NCI-H446 treated with DMSO at 0.1 percent for 48 hours (cell line): ENCODE results near the gene TGFBR2.
A peak's percentile ranks its signal among the peaks of the same experiment; 100 is the strongest.

Experiments
- DNase-seq: peaks from one replicate; lab custom pipeline; 2025; lab: John Stamatoyannopoulos, UW

Gene TGFBR2

DNA sequence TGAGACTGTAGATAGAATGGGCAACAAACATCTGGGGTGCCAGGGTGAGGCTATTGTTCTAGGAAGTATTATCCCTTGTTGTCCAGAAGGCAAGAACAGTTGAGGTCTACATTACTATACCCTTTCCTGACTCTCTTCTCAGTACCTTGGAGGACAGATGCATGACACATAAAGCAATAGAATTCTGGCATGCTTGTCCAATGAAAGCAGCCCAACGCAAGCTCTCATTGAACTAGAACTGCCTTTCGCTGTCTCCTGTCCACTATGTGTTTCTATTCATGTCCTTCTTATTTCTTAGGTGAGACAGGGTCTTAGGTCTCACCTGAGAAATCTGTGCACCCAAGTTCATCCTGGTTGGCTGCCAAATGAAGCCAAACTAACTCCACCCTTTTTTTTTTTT is 68.6 kb downstream of the TGFBR2 start:
- no peak for DNase-seq

GRCh38 chr3:30675774-30676173 is 69.4 kb downstream of the TGFBR2 start:
- no peak for DNase-seq

DNA sequence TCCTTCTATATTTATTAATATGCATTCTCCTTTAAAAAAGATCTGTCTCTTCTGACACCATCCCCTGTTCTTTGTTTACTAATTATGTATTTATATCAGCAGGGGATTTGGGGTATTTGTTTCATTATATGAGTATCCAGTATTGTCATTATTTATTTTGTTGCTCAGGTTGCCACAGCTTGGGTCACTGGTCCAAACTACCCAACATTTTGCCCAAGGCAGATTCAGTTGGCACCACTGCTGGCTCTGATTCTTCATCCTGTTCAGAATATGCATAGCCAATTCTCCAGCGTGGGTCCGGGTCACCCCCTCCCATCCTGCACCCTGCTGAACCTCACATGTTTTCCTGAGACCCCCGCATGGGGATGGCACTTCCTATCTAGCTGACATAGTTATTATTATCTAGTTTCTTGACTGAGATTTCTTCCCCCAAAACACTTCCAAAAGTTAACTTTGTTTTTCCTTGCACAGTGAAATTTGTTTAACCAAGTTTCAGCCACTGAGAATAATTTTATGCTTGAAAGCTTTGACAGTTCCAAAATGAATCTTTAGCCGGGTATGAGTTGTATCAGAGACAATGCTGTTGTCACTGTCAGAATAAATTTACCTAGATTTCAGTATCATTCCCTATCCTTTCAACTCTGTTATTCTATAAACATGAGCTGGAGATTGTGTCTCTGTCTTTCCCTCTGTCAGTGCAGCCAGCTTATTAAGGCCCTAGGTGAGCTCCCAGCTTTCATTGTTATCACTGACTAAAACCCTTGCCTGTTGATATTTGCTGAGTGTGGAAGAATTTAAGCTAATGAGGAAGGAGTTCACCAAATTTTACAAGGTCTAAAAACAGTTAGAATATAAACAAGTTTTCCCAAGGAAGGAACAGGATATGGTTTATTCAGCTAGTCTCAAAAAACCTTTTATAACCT is 70.3 kb downstream of the TGFBR2 start:
- no peak for DNase-seq

DNA sequence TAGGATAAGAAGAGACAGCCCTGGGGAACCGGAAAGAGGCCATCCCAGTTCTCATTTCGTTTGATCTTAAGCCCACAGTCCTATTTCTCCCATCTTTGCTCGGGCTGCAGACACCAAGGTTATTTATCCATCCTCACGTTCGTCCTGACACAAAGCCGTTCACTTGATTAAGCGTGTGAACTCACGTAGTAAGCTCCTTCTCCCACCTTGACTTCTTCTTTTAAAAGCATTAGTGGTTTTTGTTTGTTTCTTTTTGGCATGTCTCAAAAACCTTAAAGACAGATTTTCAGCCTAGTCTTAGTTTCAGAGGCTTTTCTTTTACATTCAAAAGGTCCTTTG is 70.9 kb downstream of the TGFBR2 start:
- DNase-seq: no peak

DNA sequence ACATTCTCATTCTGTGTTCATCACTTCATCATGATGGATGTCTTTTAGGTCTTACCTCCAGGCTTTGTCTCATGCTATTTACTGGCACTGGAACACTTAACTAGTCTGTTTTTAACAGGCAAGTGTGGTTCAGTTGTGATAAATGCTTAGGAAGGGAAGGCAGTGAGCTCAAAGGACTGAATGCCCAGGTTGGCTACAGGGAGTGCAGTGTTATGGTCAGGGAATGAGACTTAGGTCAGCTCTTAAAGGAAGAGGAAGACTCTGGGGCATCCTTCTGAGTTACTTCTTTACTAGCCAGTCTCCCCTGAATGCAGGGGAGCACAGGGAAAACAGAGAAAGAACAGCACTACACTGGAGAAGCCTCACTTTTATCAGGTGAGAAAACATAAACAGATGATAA is 72.6 kb downstream of the TGFBR2 start:
- DNase-seq: no peak

DNA sequence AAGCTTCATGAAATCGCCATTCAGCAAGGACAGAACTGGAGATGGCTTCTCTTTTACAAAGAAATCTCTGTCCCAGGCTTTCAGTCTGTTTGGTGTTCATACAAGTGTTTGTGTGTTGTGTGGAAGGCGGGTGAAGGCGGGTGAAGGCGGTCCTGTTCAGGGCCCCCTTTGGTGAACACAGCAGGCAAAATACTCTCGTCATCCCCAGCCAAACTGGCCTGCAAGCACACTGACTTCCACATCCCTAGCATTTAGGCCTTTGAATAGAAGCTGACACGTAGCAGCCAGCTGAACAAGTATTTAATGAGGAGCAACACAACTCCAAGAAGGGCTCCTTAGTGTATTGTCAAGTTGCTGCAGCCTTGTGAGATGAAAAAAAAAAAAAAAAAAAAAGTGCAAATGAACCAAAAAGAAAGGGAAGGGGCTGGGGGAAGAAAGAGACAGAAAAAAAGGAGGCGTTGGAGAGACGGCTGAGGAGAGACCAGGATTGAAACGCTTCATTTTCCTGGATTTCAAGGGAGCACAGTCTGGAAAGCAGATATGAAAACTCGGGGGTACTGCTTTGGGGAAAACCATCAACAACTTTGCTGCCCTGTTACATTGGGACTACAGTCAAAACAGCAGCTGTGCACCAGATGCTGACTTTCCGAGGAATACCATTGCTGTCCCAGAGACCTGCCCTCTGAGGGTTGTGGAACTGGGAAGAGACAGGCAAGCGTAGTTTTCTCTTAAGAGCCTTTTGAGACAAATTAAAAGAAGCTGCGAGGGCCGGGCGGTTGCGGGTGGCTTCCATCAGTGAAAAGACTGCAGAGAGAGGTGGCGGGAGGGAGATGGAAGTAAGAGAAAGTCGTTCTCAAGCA is 74.6 kb downstream of the TGFBR2 start:
- DNase-seq: no peak

- no peak for DNase-seq
Observed at GRCh38 chr3:30681649-30682211, 75.3 kb downstream of the TGFBR2 start.

GRCh38 chr3:30682434-30683155 is 76.2 kb downstream of the TGFBR2 start:
- DNase-seq: no peak

DNA sequence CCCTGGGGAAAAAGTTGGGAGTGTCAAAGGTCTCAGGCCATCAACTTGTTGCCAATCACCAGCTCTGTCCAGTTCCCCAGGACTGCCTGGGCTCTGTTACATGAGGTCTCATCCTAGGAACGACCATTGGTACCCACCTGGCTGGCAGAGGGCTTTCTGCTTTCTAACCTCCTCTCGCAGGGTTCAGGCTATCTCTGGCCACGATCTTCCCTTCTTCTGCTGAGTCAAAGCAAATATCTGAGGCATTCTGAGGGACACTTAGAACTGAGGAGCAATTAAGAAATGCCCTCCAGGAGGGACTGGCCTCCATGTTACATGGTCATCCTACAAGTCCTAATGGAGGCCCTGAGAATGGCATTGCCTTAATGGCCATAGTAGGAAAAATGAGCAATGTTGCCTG is 77.4 kb downstream of the TGFBR2 start:
- no peak for DNase-seq

- DNase-seq: no peak
Observed at GRCh38 chr3:30684356-30684755, 78.0 kb downstream of the TGFBR2 start.

DNA sequence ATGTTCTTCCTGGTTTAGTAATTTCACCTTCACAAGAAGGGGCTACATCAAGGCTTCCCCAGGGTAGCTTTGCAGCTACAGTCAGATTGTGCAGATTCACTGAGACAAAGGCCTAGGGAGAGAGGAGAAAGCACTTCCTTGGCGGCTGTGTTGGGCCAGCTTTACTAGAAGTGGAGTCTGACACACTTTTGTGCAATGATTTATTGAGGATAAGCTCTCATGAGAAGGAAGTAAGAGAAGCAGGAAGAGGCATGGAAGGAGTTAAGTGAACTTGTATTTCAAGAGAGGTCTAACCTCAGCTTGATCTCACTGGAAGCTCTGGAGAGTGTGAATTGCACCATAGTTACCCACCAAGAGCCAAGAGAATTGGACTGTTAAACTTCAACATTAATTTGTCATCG is 78.9 kb downstream of the TGFBR2 start:
- no peak for DNase-seq

DNA sequence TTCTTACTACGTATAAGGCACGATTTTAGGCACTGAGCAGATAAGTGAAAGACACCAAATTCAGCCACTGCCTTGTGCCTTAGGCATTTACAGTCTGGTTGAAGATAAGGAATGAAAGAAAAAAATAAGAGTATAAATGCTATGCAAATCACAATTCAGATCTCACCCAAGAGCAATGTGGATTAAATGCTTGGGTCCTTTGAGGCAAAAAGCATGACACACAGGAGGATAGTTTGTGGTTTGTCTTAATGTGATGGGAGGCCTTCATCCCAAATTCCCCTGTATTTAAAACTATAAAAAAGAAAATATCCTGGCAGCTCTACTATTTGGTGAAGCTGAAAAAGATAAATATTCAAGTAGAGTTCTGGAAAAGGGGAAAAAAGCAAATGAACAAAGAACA is 79.8 kb downstream of the TGFBR2 start:
- no peak for DNase-seq

DNA sequence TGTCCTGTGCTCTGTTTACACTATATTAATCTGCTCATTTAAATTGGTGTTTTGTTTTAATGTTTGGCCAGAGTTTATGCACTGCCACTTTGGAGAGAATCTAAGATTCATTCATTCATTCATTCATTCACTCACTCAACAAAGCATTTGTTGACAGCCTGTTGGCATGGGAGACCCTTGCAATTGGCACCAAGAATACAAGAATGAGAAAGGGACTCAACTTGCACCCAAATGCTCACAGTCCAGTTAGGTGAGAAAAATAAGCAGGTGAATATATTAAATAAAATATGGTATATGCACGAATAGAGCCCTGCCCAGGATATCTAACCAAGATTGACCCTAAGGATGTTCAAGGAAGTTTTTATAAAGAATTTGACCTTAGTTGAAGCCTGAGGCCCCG is 80.4 kb downstream of the TGFBR2 start:
- no peak for DNase-seq

DNA sequence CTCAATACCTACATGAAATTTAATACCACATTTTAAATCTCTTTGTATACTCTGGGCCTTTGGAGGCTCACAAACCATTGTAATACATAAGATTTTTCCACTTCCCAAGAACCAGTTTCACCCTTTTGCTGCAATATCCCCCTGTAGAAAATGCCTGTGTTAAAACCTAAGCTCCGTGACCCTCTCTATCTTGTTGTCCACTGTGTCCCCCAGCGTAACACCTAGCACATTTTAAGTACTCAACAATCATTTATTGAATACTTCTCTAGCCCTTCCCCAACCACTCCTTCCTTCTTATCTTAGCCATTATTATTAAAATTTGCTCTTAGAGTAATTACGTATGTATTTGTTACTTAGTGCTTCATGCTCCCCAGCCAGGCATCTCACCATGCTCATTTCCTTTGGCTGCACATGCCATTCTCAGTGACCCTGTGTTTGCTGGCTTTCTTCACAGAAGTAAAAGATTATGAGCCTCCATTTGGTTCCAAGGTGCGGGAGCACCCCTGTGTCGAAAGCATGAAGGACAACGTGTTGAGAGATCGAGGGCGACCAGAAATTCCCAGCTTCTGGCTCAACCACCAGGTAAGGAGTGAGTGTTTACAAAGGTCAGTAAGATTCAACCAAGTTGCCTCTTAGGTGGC is 81.6 kb downstream of the TGFBR2 start:
- DNase-seq: no peak

GRCh38 chr3:30688776-30689641 is 82.6 kb downstream of the TGFBR2 start:
- DNase-seq: peak; percentile 0

DNA sequence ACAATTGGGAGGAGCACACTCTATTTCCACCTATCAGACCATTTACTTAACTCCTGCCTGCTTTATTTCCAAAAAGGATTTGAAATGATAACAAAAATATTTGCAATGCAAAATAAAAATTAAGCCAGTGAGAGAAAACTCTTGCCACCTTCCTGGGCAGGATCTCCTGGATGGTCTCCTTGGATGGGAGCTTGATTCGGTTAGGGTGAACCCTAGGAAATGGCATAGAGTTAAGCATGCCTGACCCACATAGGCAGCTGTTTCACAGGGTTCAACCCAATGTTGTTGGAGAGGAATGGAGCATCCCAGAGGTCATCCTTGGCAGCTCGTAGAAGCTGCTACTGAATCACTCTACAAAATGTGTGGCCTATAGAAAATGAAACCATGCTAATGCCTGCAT is 83.8 kb downstream of the TGFBR2 start:
- no peak for DNase-seq

DNA sequence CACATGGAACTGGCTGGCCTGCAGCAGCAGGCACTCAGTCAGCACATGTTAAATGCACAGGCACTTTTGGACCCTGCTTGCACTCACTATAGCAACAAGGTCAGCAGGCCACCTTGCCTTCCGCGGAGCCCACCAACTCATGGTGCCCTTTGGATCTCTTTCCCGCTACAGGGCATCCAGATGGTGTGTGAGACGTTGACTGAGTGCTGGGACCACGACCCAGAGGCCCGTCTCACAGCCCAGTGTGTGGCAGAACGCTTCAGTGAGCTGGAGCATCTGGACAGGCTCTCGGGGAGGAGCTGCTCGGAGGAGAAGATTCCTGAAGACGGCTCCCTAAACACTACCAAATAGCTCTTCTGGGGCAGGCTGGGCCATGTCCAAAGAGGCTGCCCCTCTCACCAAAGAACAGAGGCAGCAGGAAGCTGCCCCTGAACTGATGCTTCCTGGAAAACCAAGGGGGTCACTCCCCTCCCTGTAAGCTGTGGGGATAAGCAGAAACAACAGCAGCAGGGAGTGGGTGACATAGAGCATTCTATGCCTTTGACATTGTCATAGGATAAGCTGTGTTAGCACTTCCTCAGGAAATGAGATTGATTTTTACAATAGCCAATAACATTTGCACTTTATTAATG is 85.0 kb downstream of the TGFBR2 start:
- no peak for DNase-seq

GRCh38 chr3:30691944-30692343 is 85.5 kb downstream of the TGFBR2 start:
- no peak for DNase-seq

- no peak for DNase-seq
Observed at GRCh38 chr3:30692498-30693130, 86.2 kb downstream of the TGFBR2 start.
